ENCODE results near the gene HPN.

- TF ChIP-seq, protein P1, sequence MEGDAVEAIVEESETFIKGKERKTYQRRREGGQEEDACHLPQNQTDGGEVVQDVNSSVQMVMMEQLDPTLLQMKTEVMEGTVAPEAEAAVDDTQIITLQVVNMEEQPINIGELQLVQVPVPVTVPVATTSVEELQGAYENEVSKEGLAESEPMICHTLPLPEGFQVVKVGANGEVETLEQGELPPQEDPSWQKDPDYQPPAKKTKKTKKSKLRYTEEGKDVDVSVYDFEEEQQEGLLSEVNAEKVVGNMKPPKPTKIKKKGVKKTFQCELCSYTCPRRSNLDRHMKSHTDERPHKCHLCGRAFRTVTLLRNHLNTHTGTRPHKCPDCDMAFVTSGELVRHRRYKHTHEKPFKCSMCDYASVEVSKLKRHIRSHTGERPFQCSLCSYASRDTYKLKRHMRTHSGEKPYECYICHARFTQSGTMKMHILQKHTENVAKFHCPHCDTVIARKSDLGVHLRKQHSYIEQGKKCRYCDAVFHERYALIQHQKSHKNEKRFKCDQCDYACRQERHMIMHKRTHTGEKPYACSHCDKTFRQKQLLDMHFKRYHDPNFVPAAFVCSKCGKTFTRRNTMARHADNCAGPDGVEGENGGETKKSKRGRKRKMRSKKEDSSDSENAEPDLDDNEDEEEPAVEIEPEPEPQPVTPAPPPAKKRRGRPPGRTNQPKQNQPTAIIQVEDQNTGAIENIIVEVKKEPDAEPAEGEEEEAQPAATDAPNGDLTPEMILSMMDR (conservative IDR thresholded peaks at IDR 0.05; ENCODE audit: low read depth in 2 of 2): no peak
- TF ChIP-seq STAT1 (IDR thresholded peaks at IDR 0.05; ENCODE audit: unreplicated experiment) (no peak), CREB1 (CRISPR knock-in tag; IDR thresholded peaks at IDR 0.05; ENCODE audit: low read depth) (no peak), ZNF114 (CRISPR knock-in tag; IDR thresholded peaks at IDR 0.05) (no peak), EZH2 (IDR thresholded peaks at IDR 0.05; ENCODE audit: low read depth, unreplicated experiment) (no peak), REST (IDR thresholded peaks at IDR 0.05; ENCODE audit: unreplicated experiment) (no peak), POLR2AphosphoS5 (IDR thresholded peaks at IDR 0.05; ENCODE audit: low read depth) (no peak), EZH2phosphoT487 (IDR thresholded peaks at IDR 0.05; ENCODE audit: unreplicated experiment) (no peak)
These were observed 54.3 kb downstream of the HPN start for GRCh38 chr19:35095667-35096368.

All from GM23338 (cell line).